ENCODE measurements around the gene MALRD1.

The MALRD1 gene

GRCh38 chr10:19046679-19047078 lies 1.9 kb upstream of the MALRD1 start:
- no peaks in the 10 kb centered on the region for H3K36me3 ChIP-seq
- H3K9me3 ChIP-seq (ENCODE audit: severe bottlenecking), result no peaks in the 10 kb centered on the region
- no peak overlapping the region for H3K27ac ChIP-seq
- TF ChIP-seq CTCF (IDR thresholded peaks at IDR 0.05; ENCODE audit: low read depth, low read length), result no peak
- no peaks in the 10 kb centered on the region for H3K27me3 ChIP-seq (ENCODE audit: insufficient read depth, low read depth, severe bottlenecking)
- no peak overlapping the region for H3K4me3 ChIP-seq (ENCODE audit: low read depth, low read length)
- DNase-seq, result no peak

- no peak overlapping the region for H3K27ac ChIP-seq
- no peaks in the 10 kb centered on the region for H3K27me3 ChIP-seq (ENCODE audit: insufficient read depth, low read depth, severe bottlenecking)
- DNase-seq, result no peak
- H3K9me3 ChIP-seq (ENCODE audit: severe bottlenecking), result no peaks in the 10 kb centered on the region
- H3K4me3 ChIP-seq (ENCODE audit: low read depth, low read length), result no peak overlapping the region
- H3K36me3 ChIP-seq, result no peaks in the 10 kb centered on the region
- TF ChIP-seq CTCF (IDR thresholded peaks at IDR 0.05; ENCODE audit: low read depth, low read length), result no peak
Observed at GRCh38 chr10:19048891-19049290, 290 bp downstream of the MALRD1 start.

- DNase-seq, result no peak
Observed at GRCh38 chr10:19049567-19049966, 966 bp downstream of the MALRD1 start.

DNA sequence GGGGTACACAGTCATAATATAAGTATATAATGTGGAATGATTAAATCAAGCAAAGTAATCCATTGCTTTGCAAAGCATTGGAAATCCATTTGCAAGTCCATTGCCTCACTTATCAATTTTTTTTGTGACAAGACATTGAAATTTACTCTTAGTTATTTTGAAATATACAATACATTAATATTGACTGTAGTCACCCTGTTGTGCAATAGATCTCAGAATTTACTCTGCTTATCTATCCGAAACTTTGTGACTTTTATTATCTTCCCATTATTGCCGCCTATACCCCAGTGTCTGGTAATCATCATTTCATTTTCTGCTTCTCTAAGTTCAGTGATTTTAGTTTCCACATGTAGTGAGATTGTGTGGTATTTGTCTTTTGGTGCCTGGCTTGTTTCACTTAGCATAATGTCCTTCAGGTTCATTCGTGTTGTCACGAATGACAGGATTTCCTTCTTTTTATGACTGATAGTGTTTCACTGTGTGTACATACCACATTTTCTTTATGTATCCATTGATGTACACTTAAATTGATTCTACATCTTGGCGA lies 5.8 kb downstream of the MALRD1 start:
- Histone ChIP-seq H3K27me3 (ENCODE audit: insufficient read depth, low read depth, severe bottlenecking) (no peaks in the 10 kb centered on the region), H3K4me3 (ENCODE audit: low read depth, low read length) (no peak overlapping the region), H3K36me3 (no peaks in the 10 kb centered on the region), H3K27ac (no peak overlapping the region), H3K9me3 (ENCODE audit: severe bottlenecking) (no peaks in the 10 kb centered on the region)
- no peak for TF ChIP-seq CTCF (IDR thresholded peaks at IDR 0.05; ENCODE audit: low read depth, low read length)
- DNase-seq, result no peak

More at GRCh38 chr10:19049567-19049966, 966 bp downstream of the MALRD1 start:
- no peak overlapping the region for H3K4me3 ChIP-seq (ENCODE audit: low read depth, low read length)
- no peaks in the 10 kb centered on the region for H3K9me3 ChIP-seq (ENCODE audit: severe bottlenecking)
- H3K27me3 ChIP-seq (ENCODE audit: insufficient read depth, low read depth, severe bottlenecking), result no peaks in the 10 kb centered on the region
- no peak for TF ChIP-seq CTCF (IDR thresholded peaks at IDR 0.05; ENCODE audit: low read depth, low read length)
- no peak overlapping the region for H3K27ac ChIP-seq
- no peaks in the 10 kb centered on the region for H3K36me3 ChIP-seq

GRCh38 chr10:19058046-19058445 lies 9.4 kb downstream of the MALRD1 start:
- H3K36me3 ChIP-seq, result no peaks in the 10 kb centered on the region
- H3K4me3 ChIP-seq (ENCODE audit: low read depth, low read length), result no peak overlapping the region
- H3K27ac ChIP-seq, result no peak overlapping the region
- no peak for DNase-seq
- no peaks in the 10 kb centered on the region for H3K27me3 ChIP-seq (ENCODE audit: insufficient read depth, low read depth, severe bottlenecking)
- TF ChIP-seq CTCF (IDR thresholded peaks at IDR 0.05; ENCODE audit: low read depth, low read length), result no peak
- no peaks in the 10 kb centered on the region for H3K9me3 ChIP-seq (ENCODE audit: severe bottlenecking)

DNA sequence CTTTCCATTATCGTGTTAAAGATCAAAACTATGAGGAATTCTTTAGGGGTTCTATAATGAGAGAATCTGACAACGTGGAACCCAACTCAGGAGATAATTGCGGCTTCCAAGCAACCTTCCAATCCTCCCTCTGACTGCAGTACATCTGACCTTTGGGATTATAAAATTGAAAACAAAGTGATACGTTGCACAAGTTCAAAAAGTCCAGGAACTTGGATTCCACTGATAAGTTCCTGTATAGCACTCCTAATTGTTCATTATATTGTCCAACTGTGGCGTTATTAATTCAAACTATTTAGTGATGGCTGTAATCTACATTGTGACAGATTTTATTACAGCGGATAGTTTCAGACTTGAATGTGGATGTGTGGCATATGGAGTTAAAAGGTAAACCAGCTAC lies 15.4 kb downstream of the MALRD1 start:
- Histone ChIP-seq H3K4me3 (ENCODE audit: low read depth, low read length) (no peak overlapping the region), H3K9me3 (ENCODE audit: severe bottlenecking) (no peaks in the 10 kb centered on the region)

More for the DNA sequence above, 15.4 kb downstream of the MALRD1 start:
- no peak for TF ChIP-seq CTCF (IDR thresholded peaks at IDR 0.05; ENCODE audit: low read depth, low read length)
- DNase-seq, result no peak
- Histone ChIP-seq H3K27me3 (ENCODE audit: insufficient read depth, low read depth, severe bottlenecking) (no peaks in the 10 kb centered on the region), H3K27ac (no peak overlapping the region), H3K36me3 (no peaks in the 10 kb centered on the region)

Data from WERI-Rb-1 (cell line).